Measurements from ENCODE around the gene PTCHD4. TPM values are rescaled to one million over a fixed set of nuclear protein-coding genes. Genes with fewer than 3 reads are reported as not detected.

PTCHD4 gene
- total and polyA plus RNA-seq, 2 of the 13 experiments (the other 11 are each of a cell fraction or from before 2014, with no cell fraction given) = 28.4 to 32.9 TPM

GRCh38 chr6:48087448-48087847, 23.5 kb downstream of the PTCHD4 start:
- ChIA-PET POLR2A (no interaction called here), CTCF (ENCODE audit: low intra/inter-chr PET ratio, low total read pairs) (no interaction called here)
- Histone ChIP-seq H3K79me2 (ENCODE audit: insufficient read depth, low read length) (peaks cover 87% of the 10 kb centered on the region), H3K9me3 (ENCODE audit: low read length) (no peaks in the 10 kb centered on the region), H3K4me3 (replicated peaks in 1 of 3; ENCODE audit: insufficient read depth in 1 of 3, low read depth in 2 of 3, low read length in 3 of 3) (no peak overlapping the region), H3K4me2 (ENCODE audit: low read depth, low read length) (no peak overlapping the region), H4K20me1 (ENCODE audit: insufficient read depth, low read length) (peaks cover 39% of the 10 kb centered on the region), H3K27ac (ENCODE audit: extremely low read length, insufficient read depth, low read length) (no peak overlapping the region), H2AFZ (ENCODE audit: low read length) (no peak overlapping the region), H3K27me3 (ENCODE audit: control insufficient read depth in 1 of 2, insufficient read depth in 2 of 2, low read length in 2 of 2) (no peaks in the 10 kb centered on the region), H3K36me3 (replicated peaks in 1 of 2; ENCODE audit: control insufficient read depth in 1 of 2, insufficient read depth in 2 of 2, low read length in 2 of 2) (peaks cover 1 to 10% of the 10 kb centered on the region in 2 experiments; a peak in 3 of 5 replicates), H3K9ac (ENCODE audit: insufficient read depth, low read depth, low read length) (no peak overlapping the region), H3K4me1 (ENCODE audit: insufficient read depth, low read length) (no peaks in the 10 kb centered on the region)
- DNase-seq (ENCODE audit: low spot score) (no peak), ATAC-seq (no peak; the same call in 2 of the 3 replicates), FAIRE-seq (no peak)
- in situ Hi-C loops (cut with HindIII; ENCODE audit: extremely low pct_ligation_motif_present, low pct_unique_long_range_greater_than_20kb) (no loop called here), intact Hi-C loops (cut with micrococcal nuclease; ENCODE audit: unreplicated experiment) (loop anchor here (5.0 to 10.0 kb wide), 2 partner anchors 255 to 387 kb away; no protein-coding TSS in a partner anchor)
- TF ChIP-seq PHF20 (CRISPR knock-in tag; IDR thresholded peaks at IDR 0.05) (no peak), ZFX (CRISPR knock-in tag; IDR thresholded peaks at IDR 0.05; ENCODE audit: low read depth) (no peak), STAG1 (CRISPR knock-in tag; IDR thresholded peaks at IDR 0.05) (peak; percentile 46)
- no TSS peak for BruUV-seq (replicated peaks)
- 95% methylated on average over 1 of the region's 1 CpG for WGBS (ENCODE audit: low lambda C conversion rate)

- intact Hi-C loops (cut with micrococcal nuclease; ENCODE audit: unreplicated experiment) = loop anchor here (5.0 to 10.0 kb wide), 2 partner anchors 256 to 389 kb away; no protein-coding TSS in a partner anchor
- CTCF ChIA-PET (ENCODE audit: low intra/inter-chr PET ratio, low total read pairs) = no interaction called here
Observed at GRCh38 chr6:48086187-48086586, 24.8 kb downstream of the PTCHD4 start.

More at GRCh38 chr6:48086187-48086586, 24.8 kb downstream of the PTCHD4 start:
- FAIRE-seq (no peak), DNase-seq (ENCODE audit: low spot score) (no peak), ATAC-seq (no peak)
- H3K9me3 ChIP-seq (ENCODE audit: low read length) = no peaks in the 10 kb centered on the region
- H4K20me1 ChIP-seq (ENCODE audit: insufficient read depth, low read length) = peaks cover 36% of the 10 kb centered on the region
- H3K27ac ChIP-seq (ENCODE audit: extremely low read length, insufficient read depth, low read length) = no peak overlapping the region
- no peaks in the 10 kb centered on the region for H3K27me3 ChIP-seq (ENCODE audit: control insufficient read depth in 1 of 2, insufficient read depth in 2 of 2, low read length in 2 of 2)
- no peak for TF ChIP-seq ZNF768 (CRISPR knock-in tag; IDR thresholded peaks at IDR 0.05)
- POLR2A ChIA-PET = no interaction called here
- no peak overlapping the region for H3K4me2 ChIP-seq (ENCODE audit: low read depth, low read length)
- in situ Hi-C loops (cut with HindIII; ENCODE audit: extremely low pct_ligation_motif_present, low pct_unique_long_range_greater_than_20kb) = no loop called here
- H3K4me1 ChIP-seq (ENCODE audit: insufficient read depth, low read length) = peaks cover 9% of the 10 kb centered on the region
- H3K4me3 ChIP-seq (replicated peaks in 1 of 3; ENCODE audit: insufficient read depth in 1 of 3, low read depth in 2 of 3, low read length in 3 of 3) = no peak overlapping the region
- WGBS (ENCODE audit: low lambda C conversion rate) = 97% methylated on average over 1 of the region's 1 CpG
- no peak overlapping the region for H3K9ac ChIP-seq (ENCODE audit: insufficient read depth, low read depth, low read length)
- H2AFZ ChIP-seq (ENCODE audit: low read length) = no peak overlapping the region
- H3K79me2 ChIP-seq (ENCODE audit: insufficient read depth, low read length) = peaks cover 86% of the 10 kb centered on the region
- H3K36me3 ChIP-seq (replicated peaks in 1 of 2; ENCODE audit: control insufficient read depth in 1 of 2, insufficient read depth in 2 of 2, low read length in 2 of 2) = peaks cover 1 to 11% of the 10 kb centered on the region in 2 experiments
- no TSS peak for BruUV-seq (replicated peaks)

Data from HepG2 (cell line).